Mesenchymal stem cell (in vitro differentiated cells and primary cell): ENCODE data around the gene SLC39A13.

Experiments
- DNase-seq: peaks from one replicate; pipeline ENCODE4 v3.0.0-alpha.2; 2013
- H2AFZ ChIP-seq: one replicate; pipeline ENCODE4 v1.6.1; 2013; ENCODE audit warnings: low read depth, mild to moderate bottlenecking, control low read depth, inconsistent platforms, low read length, moderate library complexity
- H2AK5ac ChIP-seq: 2 replicates; pipeline ENCODE4 v1.6.1; 2013; ENCODE audit warnings: low read length, moderate library complexity, mild to moderate bottlenecking, inconsistent platforms; ENCODE audit not compliant: severe bottlenecking
- H2BK120ac ChIP-seq: one replicate; pipeline ENCODE4 v1.6.1; 2013; ENCODE audit warnings: low read depth, mild to moderate bottlenecking, inconsistent platforms, low read length, moderate library complexity
- H2BK12ac ChIP-seq, 2 experiments: one replicate each; pipeline ENCODE4 v1.6.1; 2013; ENCODE audit warnings: inconsistent platforms in 2 of 2, low read length in 2 of 2, mild to moderate bottlenecking in 2 of 2, moderate library complexity in 2 of 2, control low read depth in 1 of 2
- H2BK15ac ChIP-seq: one replicate; pipeline ENCODE4 v1.6.1; 2013; ENCODE audit warnings: mild to moderate bottlenecking, low read depth, inconsistent platforms; ENCODE audit not compliant: poor library complexity, severe bottlenecking
- H2BK5ac ChIP-seq: 2 replicates; pipeline ENCODE4 v1.6.1; 2013; ENCODE audit warnings: low read depth, mild to moderate bottlenecking, low read length, control low read depth, inconsistent platforms; ENCODE audit not compliant: poor library complexity, severe bottlenecking
- H3K14ac ChIP-seq, 2 experiments: one replicate each; pipeline ENCODE4 v1.6.1; 2013; ENCODE audit warnings: inconsistent platforms in 2 of 2, low read length in 2 of 2, control low read depth in 1 of 2, mild to moderate bottlenecking in 1 of 2, moderate library complexity in 1 of 2
- H3K18ac ChIP-seq, 2 experiments: one replicate each; pipeline ENCODE4 v1.6.1; 2013; ENCODE audit warnings: inconsistent platforms in 2 of 2, low read length in 2 of 2, control low read depth in 1 of 2, low read depth in 1 of 2, mild to moderate bottlenecking in 1 of 2
- H3K23ac ChIP-seq, 2 experiments: one replicate each; pipeline ENCODE4 v1.6.1; 2013; ENCODE audit warnings: inconsistent platforms in 2 of 2, low read length in 2 of 2, mild to moderate bottlenecking in 2 of 2, moderate library complexity in 2 of 2, control low read depth in 1 of 2
- H3K27ac ChIP-seq: 2 replicates; pipeline ENCODE4 v1.5.1; 2013; ENCODE audit warnings: mild to moderate bottlenecking, moderate library complexity, low read length, control low read depth, inconsistent platforms; ENCODE audit not compliant: poor library complexity, severe bottlenecking
- H3K27me3 ChIP-seq, 2 experiments: 2 replicates each; pipeline versions ENCODE4 v1.6.1 to v1.7.0; 2013; ENCODE audit warnings: low read length in 2 of 2, mild to moderate bottlenecking in 2 of 2, moderate library complexity in 2 of 2, control low read depth in 1 of 2, inconsistent platforms in 1 of 2; ENCODE audit not compliant: control insufficient read depth in 1 of 2, insufficient read depth in 1 of 2
- H3K36me3 ChIP-seq, 2 experiments: 2 replicates each; pipeline versions ENCODE4 v1.6.1 to v1.7.0; 2013; ENCODE audit warnings: low read length in 2 of 2, control low read depth in 1 of 2, inconsistent platforms in 1 of 2, low read depth in 1 of 2, mild to moderate bottlenecking in 1 of 2; ENCODE audit not compliant: insufficient read depth in 2 of 2, control insufficient read depth in 1 of 2
- H3K4ac ChIP-seq, 2 experiments: one replicate each; pipeline ENCODE4 v1.6.1; 2013; ENCODE audit warnings: inconsistent platforms in 2 of 2, low read length in 2 of 2, mild to moderate bottlenecking in 2 of 2, moderate library complexity in 2 of 2, control low read depth in 1 of 2, low read depth in 1 of 2
- H3K4me1 ChIP-seq: 2 replicates; pipeline ENCODE4 v1.6.1; 2013; ENCODE audit warnings: low read depth, low read length, control low read depth; ENCODE audit not compliant: control insufficient read depth, insufficient read depth
- H3K4me2 ChIP-seq: 2 replicates; pipeline ENCODE4 v1.6.1; 2013; ENCODE audit warnings: low read length, mild to moderate bottlenecking, inconsistent platforms; ENCODE audit not compliant: poor library complexity, severe bottlenecking
- H3K4me3 ChIP-seq, 2 experiments: 2 replicates each; pipeline versions ENCODE4 v1.5.1 to v1.7.0; 2013; ENCODE audit warnings: low read length in 2 of 2, mild to moderate bottlenecking in 2 of 2, control low read depth in 1 of 2, low read depth in 1 of 2; ENCODE audit not compliant: insufficient read depth in 1 of 2
- H3K79me1 ChIP-seq: replicated peaks from 2 replicates; pipeline ENCODE4 v1.6.1; 2013; ENCODE audit warnings: mild to moderate bottlenecking, control low read depth, low read length, inconsistent platforms; ENCODE audit not compliant: poor library complexity, severe bottlenecking
- H3K9ac ChIP-seq: 2 replicates; pipeline ENCODE4 v1.7.0; 2013; ENCODE audit warnings: mild to moderate bottlenecking, low read length, moderate library complexity
- H3K9me3 ChIP-seq: 2 replicates; pipeline ENCODE4 v1.7.0; 2013; ENCODE audit warnings: mild to moderate bottlenecking, low read length; ENCODE audit not compliant: control insufficient read depth
- H4K8ac ChIP-seq: one replicate; pipeline ENCODE4 v1.6.1; 2013; ENCODE audit warnings: inconsistent platforms, mild to moderate bottlenecking, low read length, moderate library complexity
- H4K91ac ChIP-seq: one replicate; pipeline ENCODE4 v1.6.1; 2013; ENCODE audit warnings: mild to moderate bottlenecking, low read length, inconsistent platforms
- WGBS: methylation state at CpG from one replicate; pipeline ENCODE4 v1.1.7; 2013; ENCODE audit warnings: mixed read lengths; 5-methylcytosine and 5-hydroxymethylcytosine counted together

Gene SLC39A13

GRCh38 chr11:47378010-47378835, 30.2 kb upstream of the SLC39A13 start, which contains the start of gene SPI1:
Gene SPI1 (minus strand): TSS chr11:47378547. CDS start chr11:47378353, 194 bp downstream.
- Histone ChIP-seq H2BK5ac (no peak within 1 kb of the TSS), H3K9ac (no peak within 1 kb of the TSS), H2BK12ac (no peak within 1 kb of the TSS), H3K27ac (no peak within 1 kb of the TSS), H2AK5ac (no peak within 1 kb of the TSS), H3K4ac (no peak within 1 kb of the TSS), H2BK15ac (no peak within 1 kb of the TSS), H4K91ac (no peak within 1 kb of the TSS), H2AFZ (no peak within 1 kb of the TSS), H3K27me3 (peaks cover 4 to 7% of the 10 kb centered on the region in 2 experiments), H3K23ac (no peak within 1 kb of the TSS), H4K8ac (no peak within 1 kb of the TSS), H3K36me3 (no peaks in the 10 kb centered on the region), H3K79me1 (no peaks in the 10 kb centered on the region), H3K9me3 (no peaks in the 10 kb centered on the region), H3K14ac (no peak within 1 kb of the TSS), H3K18ac (no peak within 1 kb of the TSS), H3K4me1 (peaks cover 21% of the 10 kb centered on the region), H3K4me2 (no peak within 1 kb of the TSS), H3K4me3 (no peak within 1 kb of the TSS), H2BK120ac (no peak within 1 kb of the TSS)
- WGBS = 82% methylated on average over 31 of the region's 31 CpGs
- DNase-seq = no peak

- peaks cover 4 to 7% of the 10 kb centered on the region in 2 experiments for H3K27me3 ChIP-seq
- no peak overlapping the region for H3K18ac ChIP-seq
- H3K4me1 ChIP-seq = peaks cover 21% of the 10 kb centered on the region
Measured at GRCh38 chr11:47378836-47379170, 29.6 kb upstream of the SLC39A13 start.

GRCh38 chr11:47379317-47379716, 29.1 kb upstream of the SLC39A13 start:
- H3K4me2 ChIP-seq = no peak overlapping the region
- H3K23ac ChIP-seq = no peak overlapping the region
- WGBS = 76% methylated on average over 2 of the region's 2 CpGs
- H3K9ac ChIP-seq = no peak overlapping the region
- peaks cover 20% of the 10 kb centered on the region for H3K4me1 ChIP-seq
- H3K4me3 ChIP-seq = no peak overlapping the region
- no peak overlapping the region for H3K18ac ChIP-seq
- no peak overlapping the region for H2AFZ ChIP-seq
- no peak overlapping the region for H2BK5ac ChIP-seq
- no peak overlapping the region for H4K91ac ChIP-seq
- no peak overlapping the region for H3K14ac ChIP-seq
- no peak overlapping the region for H2BK12ac ChIP-seq
- H3K4ac ChIP-seq = no peak overlapping the region
- H2AK5ac ChIP-seq = no peak overlapping the region
- no peaks in the 10 kb centered on the region for H3K36me3 ChIP-seq
- no peak overlapping the region for H4K8ac ChIP-seq
- H3K27me3 ChIP-seq = peaks cover 4 to 7% of the 10 kb centered on the region in 2 experiments
- H3K27ac ChIP-seq = no peak overlapping the region
- no peak overlapping the region for H2BK120ac ChIP-seq
- H3K79me1 ChIP-seq = no peaks in the 10 kb centered on the region
- DNase-seq = no peak
- no peak overlapping the region for H2BK15ac ChIP-seq
- H3K9me3 ChIP-seq = no peaks in the 10 kb centered on the region

More at GRCh38 chr11:47378836-47379170, 29.6 kb upstream of the SLC39A13 start:
- no peaks in the 10 kb centered on the region for H3K79me1 ChIP-seq
- H3K4ac ChIP-seq = no peak overlapping the region
- H3K9ac ChIP-seq = no peak overlapping the region
- H3K27ac ChIP-seq = no peak overlapping the region
- no peak overlapping the region for H2BK12ac ChIP-seq
- no peak overlapping the region for H3K4me3 ChIP-seq
- H3K4me2 ChIP-seq = no peak overlapping the region
- no peak overlapping the region for H3K23ac ChIP-seq
- DNase-seq = no peak
- no peak overlapping the region for H2AFZ ChIP-seq
- no peak overlapping the region for H4K91ac ChIP-seq
- no peaks in the 10 kb centered on the region for H3K9me3 ChIP-seq
- no peak overlapping the region for H2BK5ac ChIP-seq
- H2BK120ac ChIP-seq = no peak overlapping the region
- no peak overlapping the region for H4K8ac ChIP-seq
- H3K14ac ChIP-seq = no peak overlapping the region
- no peaks in the 10 kb centered on the region for H3K36me3 ChIP-seq
- H2BK15ac ChIP-seq = no peak overlapping the region
- H2AK5ac ChIP-seq = no peak overlapping the region

- Histone ChIP-seq H3K27me3 (peaks cover 4 to 7% of the 10 kb centered on the region in 2 experiments), H3K4me1 (peaks cover 16% of the 10 kb centered on the region), H3K9ac (no peak overlapping the region), H4K8ac (no peak overlapping the region), H2BK5ac (no peak overlapping the region), H3K4me2 (no peak overlapping the region), H2BK120ac (no peak overlapping the region), H3K4me3 (no peak overlapping the region), H3K23ac (no peak overlapping the region), H3K9me3 (no peaks in the 10 kb centered on the region), H3K36me3 (no peaks in the 10 kb centered on the region), H3K18ac (no peak overlapping the region), H4K91ac (no peak overlapping the region), H3K4ac (no peak overlapping the region), H2AFZ (no peak overlapping the region), H3K14ac (no peak overlapping the region), H3K79me1 (no peaks in the 10 kb centered on the region), H2AK5ac (no peak overlapping the region), H2BK12ac (no peak overlapping the region), H3K27ac (no peak overlapping the region), H2BK15ac (no peak overlapping the region)
- DNase-seq = no peak
- 96% methylated on average over 2 of the region's 2 CpGs for WGBS
Measured at GRCh38 chr11:47380078-47380477, 28.3 kb upstream of the SLC39A13 start.
